GM23248 (cell line): Measurements from ENCODE around the gene FHL3.

ENCODE experiments used
- EZH2 ChIP-seq: fragments of 200-600 bp; sonication (generic); IDR thresholded peaks from 2 replicates; pipeline ENCODE4 v1.6.1; 2018; ENCODE audit warnings: antibody characterized with exemption, mild to moderate bottlenecking; ENCODE audit not compliant: insufficient read depth, poor library complexity, severe bottlenecking
- EZH2phosphoT487 ChIP-seq: fragments of 200-600 bp; sonication (generic); IDR thresholded peaks from 2 replicates; pipeline ENCODE4 v1.6.1; 2018; ENCODE audit warnings: antibody characterized with exemption, moderate library complexity, mild to moderate bottlenecking, low read depth; ENCODE audit not compliant: insufficient read depth

- no peak for TF ChIP-seq EZH2
- no peak for TF ChIP-seq EZH2phosphoT487
These were observed 56.5 kb downstream of the FHL3 start for GRCh38 chr1:37948841-37949240.
